ENCODE measurements around the gene NRG3. TPM values are rescaled to one million over a fixed set of nuclear protein-coding genes. Genes with fewer than 3 reads are reported as not detected.

The NRG3 gene
- total RNA-seq, 2 experiments from 2014 or later: not detected

- TF ChIP-seq CTCF (conservative IDR thresholded peaks at IDR 0.05; ENCODE audit: low read length) (no peak), EZH2phosphoT487 (IDR thresholded peaks at IDR 0.05; ENCODE audit: borderline replicate concordance, low read depth, low read length) (no peak)
- Histone ChIP-seq H3K4me1 (ENCODE audit: insufficient read depth, low read length, poor library complexity, severe bottlenecking) (no peaks in the 10 kb centered on the region), H4K20me1 (ENCODE audit: insufficient read depth, low read length) (no peaks in the 10 kb centered on the region), H3K9me2 (ENCODE audit: insufficient read depth, low read length) (no peaks in the 10 kb centered on the region), H3K4me2 (ENCODE audit: low read length) (no peak overlapping the region), H3K4me3 (ENCODE audit: low read depth, low read length, poor library complexity, severe bottlenecking) (no peak overlapping the region), H3K36me3 (ENCODE audit: insufficient read depth, low read length) (no peaks in the 10 kb centered on the region), H2AFZ (ENCODE audit: low read length) (no peak overlapping the region), H3K27ac (ENCODE audit: low read depth, low read length, poor library complexity, severe bottlenecking) (no peak overlapping the region), H3K79me2 (ENCODE audit: insufficient read depth, low read depth, low read length) (no peaks in the 10 kb centered on the region), H3K9me3 (ENCODE audit: low read length) (no peaks in the 10 kb centered on the region)
- intact Hi-C loops (cut with micrococcal nuclease; ENCODE audit: unreplicated experiment): no loop called here
- POLR2A ChIA-PET: no interaction called here
- DNase-seq (ENCODE audit: low spot score): no peak
- BruUV-seq (replicated peaks): no TSS peak
- CTCF ChIA-PET (ENCODE audit: unreplicated experiment): no interaction called here
Observed at GRCh38 chr10:82961864-82962263, 1086.9 kb downstream of the NRG3 start.

GRCh38 chr10:82966130-82966529, 1091.1 kb downstream of the NRG3 start:
- H3K4me3 ChIP-seq (ENCODE audit: low read depth, low read length, poor library complexity, severe bottlenecking): no peak overlapping the region
- TF ChIP-seq CTCF (conservative IDR thresholded peaks at IDR 0.05; ENCODE audit: low read length) (no peak), EZH2phosphoT487 (IDR thresholded peaks at IDR 0.05; ENCODE audit: borderline replicate concordance, low read depth, low read length) (no peak)
- ChIA-PET POLR2A (no interaction called here), CTCF (ENCODE audit: unreplicated experiment) (no interaction called here)
- no peaks in the 10 kb centered on the region for H3K4me1 ChIP-seq (ENCODE audit: insufficient read depth, low read length, poor library complexity, severe bottlenecking)
- H4K20me1 ChIP-seq (ENCODE audit: insufficient read depth, low read length): no peaks in the 10 kb centered on the region
- no peaks in the 10 kb centered on the region for H3K9me2 ChIP-seq (ENCODE audit: insufficient read depth, low read length)
- no peak for DNase-seq (ENCODE audit: low spot score)
- no peaks in the 10 kb centered on the region for H3K36me3 ChIP-seq (ENCODE audit: insufficient read depth, low read length)
- H3K9me3 ChIP-seq (ENCODE audit: low read length): no peaks in the 10 kb centered on the region
- H3K27ac ChIP-seq (ENCODE audit: low read depth, low read length, poor library complexity, severe bottlenecking): no peak overlapping the region
- H3K79me2 ChIP-seq (ENCODE audit: insufficient read depth, low read depth, low read length): no peaks in the 10 kb centered on the region
- BruUV-seq (replicated peaks): no TSS peak
- no peak overlapping the region for H2AFZ ChIP-seq (ENCODE audit: low read length)
- no peak overlapping the region for H3K4me2 ChIP-seq (ENCODE audit: low read length)
- intact Hi-C loops (cut with micrococcal nuclease; ENCODE audit: unreplicated experiment): no loop called here

- no peaks in the 10 kb centered on the region for H3K4me1 ChIP-seq (ENCODE audit: insufficient read depth, low read length, poor library complexity, severe bottlenecking)
- no peaks in the 10 kb centered on the region for H3K79me2 ChIP-seq (ENCODE audit: insufficient read depth, low read depth, low read length)
- no peak overlapping the region for H3K27ac ChIP-seq (ENCODE audit: low read depth, low read length, poor library complexity, severe bottlenecking)
- BruUV-seq (replicated peaks): no TSS peak
- POLR2A ChIA-PET: no interaction called here
- no peaks in the 10 kb centered on the region for H3K9me3 ChIP-seq (ENCODE audit: low read length)
- H4K20me1 ChIP-seq (ENCODE audit: insufficient read depth, low read length): no peaks in the 10 kb centered on the region
- no peak overlapping the region for H3K4me2 ChIP-seq (ENCODE audit: low read length)
- TF ChIP-seq CTCF (conservative IDR thresholded peaks at IDR 0.05; ENCODE audit: low read length): no peak
- no peak for TF ChIP-seq EZH2phosphoT487 (IDR thresholded peaks at IDR 0.05; ENCODE audit: borderline replicate concordance, low read depth, low read length)
- no peaks in the 10 kb centered on the region for H3K9me2 ChIP-seq (ENCODE audit: insufficient read depth, low read length)
- H3K36me3 ChIP-seq (ENCODE audit: insufficient read depth, low read length): no peaks in the 10 kb centered on the region
- H2AFZ ChIP-seq (ENCODE audit: low read length): no peak overlapping the region
- intact Hi-C loops (cut with micrococcal nuclease; ENCODE audit: unreplicated experiment): no loop called here
- no peak overlapping the region for H3K4me3 ChIP-seq (ENCODE audit: low read depth, low read length, poor library complexity, severe bottlenecking)
- DNase-seq (ENCODE audit: low spot score): no peak
- CTCF ChIA-PET (ENCODE audit: unreplicated experiment): no interaction called here
Observed at GRCh38 chr10:82968533-82968932, 1093.5 kb downstream of the NRG3 start.
